ENCODE measurements around the gene YBX3.

Gene YBX3

DNA sequence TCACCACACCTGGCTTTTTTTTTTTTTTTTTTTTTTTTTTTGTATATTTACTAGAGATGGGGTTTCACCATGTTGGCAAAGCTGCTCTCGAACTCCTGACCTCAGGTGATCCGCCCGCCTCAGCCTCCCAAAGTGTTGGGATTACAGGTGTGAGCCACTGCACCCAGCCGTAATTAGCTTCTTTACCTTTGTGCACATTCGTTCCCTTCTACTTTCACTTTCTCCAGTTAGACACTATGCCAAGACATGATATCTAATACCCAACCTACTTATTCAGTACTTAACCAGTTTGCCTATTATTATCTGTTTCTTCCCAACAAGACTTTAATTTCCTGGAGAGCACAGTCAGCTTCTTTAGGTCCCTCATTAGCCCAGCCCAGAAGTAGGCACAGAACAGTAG, 54.6 kb downstream of the YBX3 start:
- DNase-seq: no peak

DNA sequence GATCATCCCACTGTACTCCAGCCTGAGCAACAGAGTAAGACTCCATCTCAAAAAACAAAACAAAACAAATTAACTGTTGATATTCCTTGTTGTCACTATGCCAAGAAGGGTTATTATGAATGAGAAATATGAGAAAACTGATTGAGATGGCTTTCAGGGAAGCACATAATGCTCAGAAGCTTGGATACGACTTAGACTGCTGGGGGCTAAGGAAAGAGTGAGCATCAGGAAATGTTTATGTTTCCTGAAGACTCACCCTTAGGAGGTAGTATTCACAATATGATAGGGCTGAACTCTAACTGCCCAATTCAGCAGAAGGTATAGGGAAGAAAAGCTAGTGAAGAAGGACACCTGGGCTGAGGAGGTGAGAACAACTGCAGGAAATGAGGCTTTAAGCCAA, 55.5 kb downstream of the YBX3 start:
- no peak for DNase-seq

DNA sequence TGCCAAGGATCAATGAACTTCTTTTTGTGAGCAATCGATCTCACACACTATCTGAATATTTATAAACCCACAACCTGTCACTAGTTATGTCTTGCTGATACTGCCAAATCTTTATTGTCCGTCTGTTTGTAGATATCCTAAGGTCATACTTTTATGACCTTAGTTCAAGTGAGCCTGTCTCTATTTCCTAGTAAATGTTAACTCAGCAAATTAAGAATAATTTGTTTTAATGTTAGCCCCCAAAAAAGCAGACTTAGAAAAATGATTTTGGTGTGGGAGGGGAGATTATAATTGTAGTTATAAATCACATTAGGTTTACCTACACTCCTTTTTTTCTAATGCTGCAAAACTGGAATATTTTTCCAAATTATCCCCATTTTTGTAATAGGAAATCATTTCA, 58.6 kb downstream of the YBX3 start:
- no peak for DNase-seq

DNA sequence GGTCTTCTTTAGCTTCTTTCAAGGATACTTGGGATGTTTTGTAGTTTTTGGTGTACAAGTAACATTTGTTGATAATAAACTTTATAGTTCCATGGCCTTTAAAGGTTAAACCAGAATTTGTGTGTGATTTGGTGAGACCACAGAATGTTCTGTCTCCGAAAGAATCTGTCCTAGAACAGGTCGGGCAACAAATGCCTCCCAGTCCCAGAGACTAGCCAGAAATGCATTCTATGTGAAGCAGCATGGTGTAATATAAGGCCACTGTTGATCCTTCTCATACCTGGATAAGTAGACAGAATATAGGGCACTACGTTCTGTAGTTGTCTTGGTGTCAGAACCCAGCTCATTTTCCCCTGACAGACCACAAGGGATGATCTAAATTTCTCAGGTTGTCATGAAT, 59.3 kb downstream of the YBX3 start:
- DNase-seq: no peak

DNA sequence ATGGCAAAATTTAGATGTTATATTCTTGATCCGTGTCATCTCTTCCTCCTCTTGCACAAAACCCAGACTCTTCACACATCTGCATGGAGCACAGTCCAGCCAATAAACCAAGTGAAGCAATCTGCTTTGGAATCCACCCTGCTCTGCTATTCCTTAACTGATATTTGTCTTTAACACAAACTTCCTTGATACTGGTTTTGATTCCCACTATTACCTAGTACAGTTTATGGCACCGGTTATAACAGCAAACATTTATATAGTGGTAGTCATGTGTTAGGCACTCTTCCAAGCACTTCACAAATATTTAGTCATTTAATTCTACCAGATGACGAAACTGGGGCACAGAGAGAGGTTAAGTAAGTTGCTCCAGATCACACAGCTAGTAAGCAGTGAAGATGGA, 61.8 kb downstream of the YBX3 start:
- DNase-seq: peak; percentile 45

DNA sequence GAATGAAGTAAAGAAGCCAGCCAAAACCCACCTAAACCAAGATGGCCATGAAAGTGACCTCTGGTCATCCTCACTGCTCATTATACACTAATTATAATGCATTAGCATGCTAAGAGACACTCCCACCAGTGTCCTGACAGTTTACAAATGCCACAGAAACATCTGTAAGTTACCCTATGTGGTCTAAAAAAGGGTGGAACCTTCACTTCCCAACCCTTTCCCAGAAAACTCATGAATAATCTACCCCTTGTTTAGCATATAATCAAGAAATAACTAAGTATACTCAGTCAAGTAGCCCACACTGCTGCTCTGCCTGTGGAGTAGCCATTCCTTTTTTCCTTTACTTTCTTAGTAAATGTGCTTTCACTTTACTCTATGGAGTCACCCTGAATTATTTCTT, 69.1 kb downstream of the YBX3 start:
- no peak for DNase-seq

DNA sequence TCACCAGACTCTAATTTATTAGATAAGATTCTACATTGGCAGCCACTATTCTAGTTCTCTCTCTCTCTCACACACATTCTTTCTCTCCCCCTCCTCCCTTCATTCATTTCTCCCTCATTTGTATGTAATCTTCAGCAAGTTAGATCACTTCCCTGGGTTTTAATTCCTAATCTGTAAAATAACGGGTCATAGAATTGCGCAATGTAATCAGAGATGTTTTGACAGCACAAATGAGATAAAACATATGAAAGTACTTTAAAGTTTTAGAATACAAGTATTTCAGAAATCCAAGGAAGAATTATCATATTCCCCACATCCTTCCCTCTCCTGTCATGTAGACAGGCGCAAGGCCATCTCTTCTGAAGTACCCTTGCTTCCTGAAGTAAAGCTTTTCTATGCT, 70.9 kb downstream of the YBX3 start:
- DNase-seq: no peak

All from HCEC 1CT (cell line).